GM12874 (cell line): Measurements from ENCODE around the gene SKP1.

Experiments used
- CTCF ChIP-seq: IDR thresholded peaks from 2 replicates; pipeline ENCODE4 v1.5.1; 2011; ENCODE audit warnings: low read depth, mild to moderate bottlenecking, control low read depth, low read length, moderate library complexity; ENCODE audit not compliant: insufficient read depth

The SKP1 gene

GRCh38 chr5:134207696-134208095, 30.9 kb upstream of the SKP1 start:
- TF ChIP-seq CTCF: no peak

- TF ChIP-seq CTCF: no peak
Observed at GRCh38 chr5:134206627-134207160, 29.9 kb upstream of the SKP1 start.

GRCh38 chr5:134204575-134204974, 27.8 kb upstream of the SKP1 start:
- TF ChIP-seq CTCF: no peak

GRCh38 chr5:134203630-134204029, 26.9 kb upstream of the SKP1 start:
- TF ChIP-seq CTCF: no peak

- TF ChIP-seq CTCF: no peak
Observed at GRCh38 chr5:134195666-134196065, 18.9 kb upstream of the SKP1 start.

GRCh38 chr5:134189031-134189430, 12.3 kb upstream of the SKP1 start:
- TF ChIP-seq CTCF: no peak

GRCh38 chr5:134188092-134188491, 11.3 kb upstream of the SKP1 start:
- no peak for TF ChIP-seq CTCF
